Skeletal muscle tissue (tissue), 5 donors: ENCODE data around the gene SLC10A7. TPM values are rescaled to one million over a fixed set of nuclear protein-coding genes. Genes with fewer than 3 reads are reported as not detected.

Experiments used
- H3K27ac ChIP-seq: one replicate; pipeline ENCODE4 v1.7.0; 2013; ENCODE audit warnings: mild to moderate bottlenecking, low read depth, low read length, inconsistent platforms
- H3K27me3 ChIP-seq, 3 donors: one replicate each; pipeline ENCODE4 v1.7.0; 2013; ENCODE audit warnings: low read length in 3 of 3; ENCODE audit not compliant: control insufficient read depth in 3 of 3, insufficient read depth in 3 of 3
- H3K36me3 ChIP-seq, 3 donors: one replicate each; pipeline ENCODE4 v1.7.0; 2013; ENCODE audit warnings: low read length in 3 of 3; ENCODE audit not compliant: control insufficient read depth in 3 of 3, insufficient read depth in 3 of 3
- H3K4me1 ChIP-seq, 3 donors: one replicate each; pipeline ENCODE4 v1.7.0; 2013; ENCODE audit warnings: low read length in 3 of 3, mild to moderate bottlenecking in 3 of 3; ENCODE audit not compliant: control insufficient read depth in 3 of 3, insufficient read depth in 3 of 3
- H3K4me3 ChIP-seq, 3 donors: one replicate each; pipeline ENCODE4 v1.7.0; 2013; ENCODE audit warnings: low read length in 3 of 3
- H3K9ac ChIP-seq, 3 donors: one replicate each; pipeline ENCODE4 v1.7.0; 2013; ENCODE audit warnings: low read length in 3 of 3, mild to moderate bottlenecking in 3 of 3, moderate library complexity in 2 of 3, low read depth in 1 of 3
- H3K9me3 ChIP-seq, 3 donors: one replicate each; pipeline ENCODE4 v1.7.0; 2013; ENCODE audit warnings: low read length in 3 of 3; ENCODE audit not compliant: control insufficient read depth in 3 of 3
- small RNA-seq: library from RNA; depleted of rRNA; stranded (forward); fragments of <200 nt; gene quantifications from one replicate; pipeline ENCODE3, GENCODE V24; 2014
- total RNA-seq: library from RNA; depleted of rRNA; stranded (reverse); fragments of >200 nt; gene quantifications from one replicate; pipeline ENCODE4 v1.2.3, GENCODE V29; 2014
- donor health status: Osteomylitis.

Gene SLC10A7
- total RNA-seq, 1 donor from 2014 or later = 15.1 TPM

GRCh38 chr4:146224326-146224966 lies 297.3 kb downstream of the SLC10A7 start:
- no peak overlapping the region for H3K27ac ChIP-seq
- no peaks in the 10 kb centered on the region for H3K9me3 ChIP-seq
- no peak overlapping the region for H3K4me3 ChIP-seq
- no peaks in the 10 kb centered on the region for H3K27me3 ChIP-seq
- H3K9ac ChIP-seq = no peak overlapping the region
- no peaks in the 10 kb centered on the region for H3K36me3 ChIP-seq
- no peaks in the 10 kb centered on the region for H3K4me1 ChIP-seq

DNA sequence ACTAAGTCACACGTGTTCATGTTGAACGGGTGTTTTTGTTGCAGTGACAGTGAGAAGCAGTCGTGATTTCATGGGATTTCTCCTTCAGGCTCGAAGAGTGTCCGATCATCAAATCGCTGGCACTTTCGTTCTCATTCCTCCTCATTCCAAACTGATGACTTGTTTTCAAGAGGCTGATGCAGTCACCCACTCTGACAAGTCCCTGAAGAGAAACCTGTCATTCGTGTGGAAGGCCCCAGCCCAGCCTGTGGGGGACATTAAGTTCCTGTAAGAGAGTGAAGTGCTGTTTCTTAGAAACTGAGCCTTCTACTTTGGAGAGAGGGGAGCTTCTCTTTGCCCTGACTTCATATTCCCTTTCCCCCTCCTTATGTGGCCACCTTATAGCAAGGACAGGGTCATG lies 299.4 kb downstream of the SLC10A7 start:
- H3K27ac ChIP-seq = no peak overlapping the region
- no peak overlapping the region for H3K9ac ChIP-seq
- no peaks in the 10 kb centered on the region for H3K36me3 ChIP-seq

GRCh38 chr4:146214238-146214637 lies 307.5 kb downstream of the SLC10A7 start, which contains the start of gene REELD1:
Gene REELD1, plus strand, starts transcription at chr4:146214538. Its CDS starts 2,415 bp downstream, at chr4:146216953.
- Histone ChIP-seq H3K9me3 (no peaks in the 10 kb centered on the region), H3K27me3 (peaks cover 0 to under 1% (median 0%) of the 10 kb centered on the region in 3 donors), H3K4me1 (no peaks in the 10 kb centered on the region), H3K4me3 (no peak within 1 kb of the TSS), H3K27ac (no peak within 1 kb of the TSS), H3K9ac (no peak within 1 kb of the TSS), H3K36me3 (no peaks in the 10 kb centered on the region)

More for the DNA sequence above, 299.4 kb downstream of the SLC10A7 start:
- Histone ChIP-seq H3K27me3 (no peaks in the 10 kb centered on the region), H3K4me1 (no peaks in the 10 kb centered on the region), H3K4me3 (no peak overlapping the region), H3K9me3 (no peaks in the 10 kb centered on the region)

GRCh38 chr4:146212781-146213180 lies 309.0 kb downstream of the SLC10A7 start:
- no peaks in the 10 kb centered on the region for H3K36me3 ChIP-seq
- peaks cover 0 to 3% (median 0%) of the 10 kb centered on the region in 3 donors for H3K27me3 ChIP-seq
- H3K4me3 ChIP-seq = no peak overlapping the region
- no peaks in the 10 kb centered on the region for H3K4me1 ChIP-seq
- H3K9ac ChIP-seq = no peak overlapping the region
- no peak overlapping the region for H3K27ac ChIP-seq
- H3K9me3 ChIP-seq = no peaks in the 10 kb centered on the region

DNA sequence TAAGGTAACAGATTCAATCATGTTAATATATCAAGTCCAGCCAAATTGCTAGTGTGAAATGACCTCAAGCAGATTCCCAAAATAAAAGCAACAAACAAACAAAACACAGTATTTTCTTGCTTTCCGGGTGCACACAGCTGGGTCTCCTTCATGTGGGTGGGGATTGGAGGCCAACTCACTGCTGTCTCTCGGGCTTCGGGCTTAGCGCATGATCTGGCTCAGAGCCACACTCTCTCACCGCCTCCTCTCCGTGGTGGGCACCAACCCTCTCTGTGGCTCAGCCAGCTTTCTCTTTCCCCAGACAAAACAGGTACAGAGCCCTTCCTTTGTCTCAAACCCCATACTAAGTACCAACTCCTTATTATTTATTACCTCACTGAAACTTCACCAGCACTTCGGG lies 310.3 kb downstream of the SLC10A7 start:
- Histone ChIP-seq H3K4me1 (no peaks in the 10 kb centered on the region), H3K9ac (no peak overlapping the region), H3K4me3 (no peak overlapping the region), H3K9me3 (no peaks in the 10 kb centered on the region), H3K27ac (no peak overlapping the region), H3K36me3 (no peaks in the 10 kb centered on the region), H3K27me3 (peaks cover 0 to 3% (median 0%) of the 10 kb centered on the region in 3 donors)

DNA sequence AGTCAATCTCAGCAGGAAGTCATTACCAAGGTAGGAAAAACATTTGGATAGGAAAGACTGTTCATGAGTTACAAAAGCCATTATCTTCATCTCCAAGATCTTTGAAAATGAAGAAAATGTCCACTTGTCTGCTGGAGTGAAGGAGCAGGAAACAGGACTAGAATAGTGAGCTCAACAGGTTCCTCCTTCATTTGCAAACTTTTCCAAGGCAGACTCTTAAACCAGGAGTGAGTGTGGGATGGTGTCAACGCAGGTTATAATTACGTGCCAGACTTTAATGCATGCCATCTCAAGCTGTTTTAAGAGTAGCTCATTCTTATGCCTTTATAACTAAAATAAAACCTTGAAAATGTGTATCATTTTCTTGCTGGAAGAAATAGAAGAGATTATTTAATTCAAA lies 310.9 kb downstream of the SLC10A7 start:
- no peak overlapping the region for H3K4me3 ChIP-seq
- no peak overlapping the region for H3K9ac ChIP-seq
- no peaks in the 10 kb centered on the region for H3K9me3 ChIP-seq
- H3K36me3 ChIP-seq = no peaks in the 10 kb centered on the region
- H3K4me1 ChIP-seq = no peaks in the 10 kb centered on the region
- peaks cover 0 to 3% (median 0%) of the 10 kb centered on the region in 3 donors for H3K27me3 ChIP-seq
- H3K27ac ChIP-seq = no peak overlapping the region

DNA sequence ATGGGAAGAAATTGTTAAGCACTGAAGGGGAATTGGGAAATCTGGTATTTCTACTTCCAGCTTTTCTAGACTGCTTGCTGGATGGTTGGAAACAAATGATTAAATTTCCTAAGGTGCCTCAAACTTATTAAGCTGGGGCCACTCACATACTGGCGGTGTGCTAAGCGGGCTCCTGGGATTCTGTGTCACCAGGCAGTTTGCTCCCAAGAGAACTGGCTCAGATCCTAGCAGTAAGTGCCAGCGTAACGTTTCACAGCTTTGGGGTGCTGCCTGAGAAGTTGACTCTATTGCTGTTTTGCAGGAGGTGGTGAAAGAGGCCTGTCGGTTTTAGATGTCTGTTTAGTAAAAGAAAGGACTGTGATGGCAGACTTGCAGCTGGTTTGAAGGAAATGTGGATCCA lies 314.3 kb downstream of the SLC10A7 start:
- no peak overlapping the region for H3K4me3 ChIP-seq
- H3K9ac ChIP-seq = no peak overlapping the region
- no peaks in the 10 kb centered on the region for H3K36me3 ChIP-seq
- no peaks in the 10 kb centered on the region for H3K4me1 ChIP-seq
- H3K27me3 ChIP-seq = peaks cover 0 to 3% (median 0%) of the 10 kb centered on the region in 3 donors
- no peaks in the 10 kb centered on the region for H3K9me3 ChIP-seq
- no peak overlapping the region for H3K27ac ChIP-seq

Small RNA genes lying within 50 kb of the gene (small RNA-seq; reads per million reads assigned to genes)
- gene MIR7849 = not detected

Other genes starting within 250 kb of the SLC10A7 start
- gene POU4F2, start 117.0 kb upstream of the SLC10A7 start, total RNA-seq = not detected